ENCODE data around the gene CLDN5. TPM values are rescaled to one million over a fixed set of nuclear protein-coding genes. Genes with fewer than 3 reads are reported as not detected.

CLDN5 gene
- total and polyA plus RNA-seq, 2 experiments from 2014 or later, result 2.0 to 3.2 TPM

GRCh38 chr22:19508024-19508776 is 16.0 kb downstream of the CLDN5 start:
- Histone ChIP-seq H2AFZ (no peak overlapping the region), H3F3A (replicated peaks; ENCODE audit: low read depth) (0 out of 2 replicates have a peak, but pooled peaks cover 3% of the 10 kb centered on the region), H3K9me2 (ENCODE audit: insufficient read depth) (no peaks in the 10 kb centered on the region), H3K4me1 (ENCODE audit: insufficient read depth) (no peaks in the 10 kb centered on the region), H3K79me2 (replicated peaks; ENCODE audit: insufficient read depth) (no peaks in the 10 kb centered on the region), H3K27ac (ENCODE audit: low read depth) (no peak overlapping the region), H3K27me3 (ENCODE audit: insufficient read depth) (no peaks in the 10 kb centered on the region), H3K4me3 (no peak overlapping the region), H4K20me1 (replicated peaks; ENCODE audit: insufficient read depth) (no peaks in the 10 kb centered on the region), H3K36me3 (ENCODE audit: insufficient read depth) (no peaks in the 10 kb centered on the region), H3K4me2 (no peak overlapping the region)
- ATAC-seq (no peak), DNase-seq (ENCODE audit: low spot score) (no peak)
- Mint-ChIP-seq H3K27me3 (ENCODE audit: insufficient read depth, low read depth, poor library complexity) (peaks cover 9% of the 10 kb centered on the region), H3K36me3 (ENCODE audit: low read depth) (peaks cover 39% of the 10 kb centered on the region), H3K4me3 (no peak overlapping the region), H3K27ac (no peak overlapping the region), H3K4me1 (peaks cover 5% of the 10 kb centered on the region), H3K9me3 (no peaks in the 10 kb centered on the region)
- TF ChIP-seq EZH2phosphoT487 (IDR thresholded peaks at IDR 0.05; ENCODE audit: unreplicated experiment), result no peak
- TF ChIP-seq JUNB (IDR thresholded peaks at IDR 0.05; ENCODE audit: unreplicated experiment), result no peak
- TF ChIP-seq STAT1 (IDR thresholded peaks at IDR 0.05; ENCODE audit: unreplicated experiment), result no peak
- TF ChIP-seq CTCF (conservative IDR thresholded peaks at IDR 0.05; ENCODE audit: low read depth in 2 of 2), result no peak
- no peak for TF ChIP-seq ZNF114 (CRISPR knock-in tag; IDR thresholded peaks at IDR 0.05)
- no peak for TF ChIP-seq ETS1 (IDR thresholded peaks at IDR 0.05)
- TF ChIP-seq EZH2 (IDR thresholded peaks at IDR 0.05; ENCODE audit: low read depth, unreplicated experiment), result no peak
- TF ChIP-seq ZNF331 (CRISPR knock-in tag; IDR thresholded peaks at IDR 0.05; ENCODE audit: low read depth), result no peak
- no peak for TF ChIP-seq POLR2AphosphoS5 (IDR thresholded peaks at IDR 0.05; ENCODE audit: low read depth)
- TF ChIP-seq CREB1 (CRISPR knock-in tag; IDR thresholded peaks at IDR 0.05; ENCODE audit: low read depth), result no peak
- TF ChIP-seq REST (IDR thresholded peaks at IDR 0.05; ENCODE audit: unreplicated experiment), result no peak
- no peak for TF ChIP-seq NANOG (IDR thresholded peaks at IDR 0.05; ENCODE audit: borderline replicate concordance)
- TF ChIP-seq ZNF462 (CRISPR knock-in tag; IDR thresholded peaks at IDR 0.05), result no peak
